Germinal center (tissue), 1 donor: ENCODE measurements around the gene NRSN2.

ENCODE experiments used
- DNase-seq: peaks from one replicate; pipeline ENCODE4 v3.0.0; 2012; ENCODE audit warnings: mixed read lengths, low spot score

NRSN2 gene

DNA sequence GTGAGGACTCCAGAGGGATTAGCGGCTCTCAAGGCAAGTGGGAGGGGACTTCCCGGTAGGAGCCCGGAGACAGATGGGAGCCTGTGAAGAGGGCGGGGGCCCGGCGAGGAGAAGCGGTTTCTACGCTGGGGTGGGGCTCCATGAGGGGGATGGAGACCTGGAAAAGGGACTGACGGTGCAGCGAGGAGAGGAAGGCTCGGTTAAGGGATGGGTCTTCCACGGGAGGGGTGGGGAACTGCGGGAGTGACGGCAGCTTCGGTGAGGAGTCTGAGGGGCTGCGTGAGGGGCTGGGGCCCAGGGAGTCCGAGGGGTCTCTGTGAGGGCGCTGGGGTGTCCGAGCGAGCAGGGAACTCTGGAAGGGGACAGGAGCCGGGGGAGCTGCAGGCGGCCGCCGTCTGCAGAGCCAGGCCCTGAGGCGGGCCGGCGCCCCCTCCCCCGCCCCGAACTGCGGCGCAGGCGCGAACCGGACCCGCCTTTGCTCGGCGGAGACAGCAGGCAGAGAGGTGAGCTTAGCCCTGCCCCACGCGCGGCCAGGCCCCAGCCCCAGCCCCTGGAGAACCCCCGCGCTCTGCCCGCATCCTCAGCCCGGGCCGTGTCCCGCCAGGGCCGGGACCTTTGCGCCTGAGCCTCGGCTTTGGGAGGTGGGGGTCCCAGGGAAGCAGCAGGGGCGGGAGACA lies at the start of gene NRSN2:
TSS of gene NRSN2 (plus strand) at position 472 of the 677 bp plus-strand sequence. CDS start 2,533 bp downstream, outside the sequence.
- DNase-seq: peak; percentile 77

DNA sequence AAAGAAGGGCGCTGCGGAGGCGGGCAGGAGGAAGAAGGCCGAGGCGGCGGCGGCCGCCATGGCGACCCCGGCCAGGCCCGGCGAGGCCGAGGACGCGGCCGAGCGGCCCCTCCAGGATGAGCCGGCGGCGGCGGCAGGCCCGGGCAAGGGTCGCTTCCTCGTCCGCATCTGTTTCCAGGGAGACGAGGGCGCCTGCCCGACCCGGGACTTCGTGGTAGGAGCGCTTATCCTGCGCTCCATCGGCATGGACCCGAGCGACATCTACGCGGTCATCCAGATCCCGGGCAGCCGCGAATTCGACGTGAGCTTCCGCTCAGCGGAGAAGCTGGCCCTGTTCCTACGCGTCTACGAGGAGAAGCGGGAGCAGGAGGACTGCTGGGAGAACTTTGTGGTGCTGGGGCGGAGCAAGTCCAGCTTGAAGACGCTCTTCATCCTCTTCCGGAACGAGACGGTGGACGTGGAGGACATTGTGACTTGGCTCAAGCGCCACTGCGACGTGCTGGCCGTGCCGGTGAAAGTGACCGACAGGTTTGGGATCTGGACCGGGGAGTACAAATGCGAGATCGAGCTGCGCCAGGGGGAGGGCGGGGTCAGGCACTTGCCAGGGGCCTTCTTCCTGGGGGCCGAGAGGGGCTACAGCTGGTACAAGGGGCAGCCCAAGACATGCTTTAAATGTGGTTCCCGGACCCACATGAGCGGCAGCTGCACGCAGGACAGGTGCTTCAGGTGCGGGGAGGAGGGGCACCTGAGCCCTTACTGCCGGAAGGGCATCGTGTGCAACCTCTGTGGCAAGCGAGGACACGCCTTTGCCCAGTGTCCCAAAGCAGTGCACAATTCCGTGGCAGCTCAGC lies 48.8 kb upstream of the NRSN2 start:
- DNase-seq: peak; percentile 51

DNA sequence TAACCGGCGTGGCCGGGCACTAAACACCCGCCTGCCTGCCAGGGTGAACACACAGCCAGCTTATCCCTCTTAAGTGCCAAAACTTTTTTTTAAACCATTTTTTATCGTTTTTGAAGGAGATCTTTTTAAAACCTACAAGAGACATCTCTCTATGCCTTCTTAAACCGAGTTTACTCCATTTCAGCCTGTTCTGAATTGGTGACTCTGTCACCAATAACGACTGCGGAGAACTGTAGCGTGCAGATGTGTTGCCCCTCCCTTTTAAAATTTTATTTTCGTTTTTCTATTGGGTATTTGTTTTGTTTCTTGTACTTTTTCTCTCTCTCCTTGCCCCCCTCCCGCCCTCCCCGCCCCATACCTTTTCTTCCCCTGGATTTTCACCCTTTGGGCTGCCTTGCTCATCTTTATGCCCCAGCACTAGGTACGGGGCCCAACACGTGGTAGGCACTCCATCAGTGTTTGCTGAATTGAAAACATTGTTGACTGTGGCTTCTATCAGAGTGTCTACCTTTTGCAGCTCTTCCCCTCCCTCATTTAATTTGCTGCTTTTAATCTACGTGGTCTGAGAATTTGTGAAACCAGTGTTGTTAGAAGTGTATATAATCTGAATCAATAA lies 48.0 kb upstream of the NRSN2 start:
- no peak for DNase-seq

DNA sequence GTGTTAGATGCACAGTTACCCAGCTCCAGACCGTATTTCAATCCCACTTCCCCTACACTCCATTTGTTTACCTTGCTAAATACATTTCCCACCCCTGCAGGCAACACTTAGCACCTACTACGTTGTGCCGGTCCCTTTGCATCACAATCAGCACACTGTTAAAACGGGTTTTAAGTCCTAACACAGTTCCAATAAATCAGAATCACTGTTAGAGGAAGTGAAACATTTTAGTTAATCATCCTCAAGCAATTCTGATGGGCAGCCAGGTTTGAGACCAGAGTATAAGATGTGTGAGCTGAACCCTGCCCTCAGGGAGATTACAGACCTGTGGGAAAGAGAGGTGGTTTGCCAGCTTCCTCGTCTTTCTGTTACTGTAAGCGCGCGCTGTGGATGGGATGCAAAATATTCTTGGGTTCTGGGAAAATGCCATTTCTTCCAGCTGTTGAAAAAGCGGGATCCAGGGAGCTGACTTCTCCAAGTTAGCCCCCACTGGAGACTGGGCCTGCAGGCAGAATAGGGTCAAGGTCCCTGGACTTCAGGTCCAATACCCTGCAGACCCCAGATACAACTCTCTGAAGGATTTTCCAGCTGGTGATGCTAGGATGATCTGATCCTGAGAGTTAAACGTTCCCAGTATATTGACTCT lies 46.4 kb upstream of the NRSN2 start:
- DNase-seq: no peak

- no peak for DNase-seq
These were observed 44.7 kb upstream of the NRSN2 start for GRCh38 chr20:301886-302848.

- no peak for DNase-seq
These were observed 41.2 kb upstream of the NRSN2 start for GRCh38 chr20:305745-306144.

GRCh38 chr20:308427-309038 lies 38.4 kb upstream of the NRSN2 start:
- DNase-seq: no peak

DNA sequence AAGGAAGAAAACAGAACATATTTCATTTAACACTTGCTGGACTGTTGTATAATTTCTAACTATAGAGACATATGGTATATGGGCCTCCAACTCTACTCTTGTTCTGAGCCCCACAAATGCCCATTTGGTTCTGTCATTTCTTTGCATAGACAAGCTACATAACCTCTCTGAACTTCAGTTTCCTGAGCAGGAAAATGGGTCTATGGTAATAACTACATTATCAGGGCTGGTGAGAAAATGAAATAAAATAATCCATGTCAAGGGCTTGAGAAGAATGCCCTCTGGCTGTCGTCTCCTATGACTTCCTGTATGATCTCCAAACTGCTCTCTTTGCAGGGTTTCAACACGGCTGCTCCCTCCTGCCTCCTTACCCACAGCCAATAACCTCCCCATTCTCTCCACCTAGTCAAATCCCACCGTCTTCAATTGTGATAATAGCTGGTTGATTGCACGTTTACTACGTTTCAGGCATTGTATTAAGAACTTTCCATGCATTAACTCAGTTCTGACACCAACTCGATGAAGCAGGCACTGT lies 37.5 kb upstream of the NRSN2 start:
- DNase-seq: no peak

DNA sequence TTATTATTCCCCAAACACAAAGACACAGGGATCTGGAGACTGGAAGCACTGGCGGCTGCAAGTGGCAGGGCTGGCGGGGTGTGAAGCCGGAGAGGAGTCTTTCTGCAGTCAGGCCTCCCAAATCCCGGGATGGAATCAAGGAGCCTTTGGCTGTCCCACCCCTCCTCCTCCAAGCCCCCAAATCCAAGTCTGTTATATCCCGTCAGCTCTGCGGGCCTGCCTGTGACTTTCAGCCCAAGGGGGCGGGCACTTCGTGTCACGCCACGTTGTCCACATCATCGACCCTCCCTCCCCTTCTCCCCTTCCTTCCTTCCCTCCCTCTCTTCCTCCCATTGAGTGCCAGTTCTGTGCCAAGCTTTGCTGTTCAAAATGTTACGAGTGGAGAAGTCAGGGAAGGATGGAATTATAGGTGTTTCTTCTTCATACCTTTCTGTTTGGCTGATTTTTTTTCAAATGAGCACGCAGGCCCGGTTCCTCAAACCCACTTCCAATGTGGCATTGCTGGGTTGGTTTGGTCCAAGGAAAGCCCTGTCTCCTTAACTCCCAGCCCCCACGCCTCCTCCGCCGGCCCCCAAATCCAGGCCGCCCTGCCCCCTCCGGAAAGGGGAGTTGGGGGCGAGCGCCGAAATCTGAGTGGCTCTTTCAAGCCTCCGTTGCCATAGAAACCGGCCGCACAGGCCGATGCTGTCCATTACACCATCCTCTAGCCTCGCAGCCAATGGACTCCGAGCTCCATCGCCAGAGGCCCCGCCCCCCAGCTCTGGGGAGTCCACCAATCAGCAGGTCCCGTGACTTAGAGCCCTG lies 36.9 kb upstream of the NRSN2 start:
- DNase-seq: peak; percentile 98

DNA sequence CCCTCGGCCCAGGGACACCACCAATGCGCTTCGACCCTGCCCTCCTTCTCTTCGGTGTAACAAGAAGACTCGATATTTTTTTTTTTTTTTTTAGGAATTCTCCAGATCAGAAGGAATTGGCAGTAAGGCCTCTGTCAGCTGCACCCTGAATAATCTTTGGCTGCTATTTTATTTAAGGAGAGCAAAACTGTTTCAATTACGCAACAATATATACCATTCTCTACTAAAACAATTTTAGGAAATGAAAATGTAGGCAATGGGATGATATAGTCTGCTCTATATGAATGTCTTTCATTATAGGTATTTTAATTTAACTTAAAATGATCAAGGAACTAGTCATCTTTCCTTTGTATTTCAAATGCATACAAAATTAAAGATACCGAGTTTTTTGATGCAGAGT lies 36.3 kb upstream of the NRSN2 start:
- DNase-seq: no peak

DNA sequence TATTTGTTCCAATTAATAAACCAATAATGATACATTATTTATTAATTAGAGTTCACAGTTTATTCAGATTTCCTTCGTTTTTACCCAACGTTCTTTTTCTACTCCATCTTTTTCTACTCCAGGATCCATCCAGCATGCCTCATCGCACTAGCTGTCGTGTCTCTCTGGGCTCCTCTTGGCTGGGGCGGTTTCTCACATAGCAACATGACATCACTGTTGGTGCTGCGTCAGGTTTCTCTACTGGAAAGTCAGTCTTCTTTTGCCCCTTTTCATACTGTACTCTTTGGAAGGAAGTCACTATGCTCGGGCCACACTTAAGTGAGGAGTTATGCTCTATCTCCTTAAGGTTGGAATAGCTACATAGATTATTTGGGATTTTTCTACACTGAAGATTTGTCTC lies 35.3 kb upstream of the NRSN2 start:
- no peak for DNase-seq

DNA sequence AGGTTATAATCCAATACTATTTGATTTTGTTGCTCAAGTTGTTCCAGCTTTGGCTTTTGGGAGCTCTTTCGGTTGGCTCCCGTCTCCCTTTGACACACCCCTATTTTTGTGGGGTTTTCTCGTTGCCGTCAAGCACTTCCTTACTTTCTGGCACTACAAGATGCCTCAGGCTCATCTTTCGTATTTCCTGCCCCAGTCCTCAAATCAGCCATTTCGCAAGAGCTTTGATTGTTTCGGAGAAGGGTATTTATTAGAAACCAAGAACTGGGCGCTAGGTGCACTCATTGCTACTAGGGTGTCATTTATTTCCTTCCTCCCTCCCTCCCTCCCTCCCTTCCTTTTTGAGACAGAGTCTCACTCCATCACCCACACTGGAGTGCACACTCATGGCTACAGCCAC lies 34.8 kb upstream of the NRSN2 start:
- DNase-seq: no peak

DNA sequence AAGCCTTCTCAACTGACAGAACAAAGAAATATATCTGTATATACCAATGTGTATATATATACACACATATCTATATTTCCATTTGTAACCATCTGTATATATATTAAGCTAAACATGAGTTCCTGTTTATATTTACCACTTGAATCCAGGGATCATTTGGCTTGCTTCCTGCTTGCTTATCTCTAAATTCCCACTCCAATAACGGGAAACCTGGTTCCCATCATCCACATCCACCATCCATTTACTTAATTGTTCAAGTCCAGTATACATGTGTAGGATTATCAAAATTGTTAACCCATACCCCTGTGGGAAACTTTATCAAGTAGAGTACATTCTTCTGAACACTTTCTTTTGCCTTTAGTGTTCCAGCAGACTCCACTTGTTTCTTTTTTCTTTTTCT lies 34.0 kb upstream of the NRSN2 start:
- DNase-seq: no peak

DNA sequence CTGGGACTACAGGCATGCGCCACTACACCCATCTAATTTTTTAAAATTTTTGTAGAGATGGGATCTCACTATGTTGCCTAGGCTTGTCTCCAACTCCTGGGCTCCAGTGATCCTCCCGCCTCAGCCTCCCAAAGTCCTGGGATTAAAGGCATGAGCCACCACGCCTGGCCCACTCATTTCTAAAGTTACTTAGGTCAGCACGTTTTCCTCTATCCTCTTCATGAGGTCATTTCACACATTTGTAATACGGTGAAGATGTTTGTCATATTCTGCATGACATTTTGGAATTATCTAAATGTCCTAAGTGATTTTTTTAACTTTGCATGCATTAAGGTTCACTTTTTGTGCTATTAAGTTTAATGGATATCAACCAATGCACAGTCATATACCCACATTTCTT lies 33.5 kb upstream of the NRSN2 start:
- no peak for DNase-seq

GRCh38 chr20:313948-314347 lies 33.0 kb upstream of the NRSN2 start:
- no peak for DNase-seq

DNA sequence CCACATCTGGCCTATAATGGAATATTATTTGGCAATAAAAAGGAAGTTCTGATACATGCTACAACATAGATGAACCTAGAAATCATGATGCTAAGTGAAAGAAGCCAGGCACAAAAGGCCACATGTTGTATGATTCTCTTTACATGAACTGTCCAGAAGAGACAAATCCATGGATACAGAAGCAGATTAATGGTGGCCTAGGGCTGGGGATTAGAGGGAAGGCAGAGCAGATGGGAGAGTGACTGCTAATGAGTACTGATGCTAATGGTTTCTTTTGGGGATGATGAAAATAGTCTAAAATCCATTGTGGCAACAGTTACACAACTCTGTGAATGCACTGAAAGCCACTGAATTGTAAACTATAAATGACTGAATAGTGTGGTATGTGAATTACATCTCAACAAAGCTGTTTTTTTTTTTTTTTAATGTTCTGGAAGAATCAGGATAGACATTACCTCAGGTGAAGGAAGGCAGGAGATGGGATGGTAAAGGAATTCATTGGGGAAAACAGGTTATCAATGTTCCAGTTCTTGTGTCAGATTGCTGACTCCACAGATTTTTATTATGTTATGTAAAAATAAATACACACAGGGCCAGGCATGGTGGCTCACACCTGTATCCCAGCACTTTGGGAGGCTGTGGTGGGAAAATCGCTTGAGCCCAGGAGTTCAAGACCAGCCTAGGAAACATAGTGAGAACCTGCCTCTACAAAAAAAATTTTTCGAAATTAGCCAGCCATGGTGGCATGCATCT lies 30.4 kb upstream of the NRSN2 start:
- DNase-seq: no peak

DNA sequence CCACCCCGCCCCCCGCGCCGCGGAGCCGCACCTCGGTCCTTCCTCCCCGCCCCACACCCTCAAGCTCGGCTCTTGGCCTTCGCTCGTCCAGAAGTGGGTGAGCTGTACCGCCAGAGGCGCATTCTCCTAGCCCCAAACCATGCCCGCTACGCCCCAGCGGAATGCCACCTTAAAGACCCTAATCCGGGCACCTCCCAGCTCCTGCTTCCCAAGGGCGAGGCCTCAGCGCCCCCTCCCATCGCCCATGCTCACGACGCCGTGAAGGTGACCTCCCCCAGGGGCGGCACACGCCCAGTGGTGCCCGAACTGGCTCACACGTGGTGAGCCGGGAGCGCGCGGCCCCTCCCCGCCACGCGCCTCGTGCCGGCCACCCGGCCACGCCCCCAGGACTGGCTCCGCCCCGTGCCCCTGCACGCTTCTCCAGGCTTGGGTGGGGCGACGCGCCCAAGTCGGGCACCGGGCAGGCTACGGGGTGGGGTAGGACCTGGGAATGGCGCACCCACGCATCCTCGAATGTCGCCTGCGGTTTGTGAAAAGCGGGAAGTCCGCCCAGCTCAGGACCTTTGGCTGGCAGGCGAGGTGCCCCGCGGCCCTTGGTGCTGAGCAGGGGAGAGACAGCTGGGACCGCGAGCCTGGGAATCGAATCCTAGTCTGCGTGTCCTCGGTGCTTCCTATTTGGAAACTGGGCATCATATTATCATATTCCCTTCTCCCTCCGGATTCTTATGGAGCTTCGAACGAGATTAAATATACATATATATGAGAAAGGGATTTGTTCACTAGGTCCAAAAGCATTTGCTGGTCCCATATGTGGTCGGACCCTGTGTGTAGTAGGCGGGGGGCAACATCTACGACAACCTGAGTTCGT lies 22.5 kb upstream of the NRSN2 start:
- peak; percentile 92 for DNase-seq
